ENCODE data around the gene GABPB2. TPM values are rescaled to one million over a fixed set of nuclear protein-coding genes. Genes with fewer than 3 reads are reported as not detected.

The GABPB2 gene
- total RNA-seq, 1 donor from 2014 or later: 3.7 TPM

DNA sequence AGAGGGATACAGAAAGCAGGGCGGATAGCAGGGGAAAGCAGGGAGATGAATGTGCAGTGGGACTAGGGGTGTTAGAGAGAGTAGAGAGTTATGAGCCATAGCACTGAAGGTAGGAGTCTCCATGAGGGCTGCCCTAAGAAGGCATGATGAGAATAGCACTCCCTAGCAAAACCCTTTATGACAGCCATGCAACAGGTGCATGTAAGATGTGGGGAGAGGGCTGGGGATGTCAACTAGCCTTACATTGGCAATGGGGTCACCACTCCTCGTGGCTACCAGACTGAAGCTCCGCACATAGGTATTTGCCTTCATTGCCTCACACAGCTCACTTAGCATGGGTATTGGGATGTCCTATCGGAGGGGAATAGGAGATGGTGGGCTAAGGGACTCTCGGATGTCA, 100.6 kb downstream of the GABPB2 start:
- Histone ChIP-seq H3K27me3 (ENCODE audit: control insufficient read depth, insufficient read depth, low read length) (no peaks in the 10 kb centered on the region), H3K4me3 (ENCODE audit: low read depth, low read length) (no peak overlapping the region), H3K36me3 (ENCODE audit: control insufficient read depth, insufficient read depth, low read length) (peaks cover 1% of the 10 kb centered on the region)
- TF ChIP-seq, protein P1, sequence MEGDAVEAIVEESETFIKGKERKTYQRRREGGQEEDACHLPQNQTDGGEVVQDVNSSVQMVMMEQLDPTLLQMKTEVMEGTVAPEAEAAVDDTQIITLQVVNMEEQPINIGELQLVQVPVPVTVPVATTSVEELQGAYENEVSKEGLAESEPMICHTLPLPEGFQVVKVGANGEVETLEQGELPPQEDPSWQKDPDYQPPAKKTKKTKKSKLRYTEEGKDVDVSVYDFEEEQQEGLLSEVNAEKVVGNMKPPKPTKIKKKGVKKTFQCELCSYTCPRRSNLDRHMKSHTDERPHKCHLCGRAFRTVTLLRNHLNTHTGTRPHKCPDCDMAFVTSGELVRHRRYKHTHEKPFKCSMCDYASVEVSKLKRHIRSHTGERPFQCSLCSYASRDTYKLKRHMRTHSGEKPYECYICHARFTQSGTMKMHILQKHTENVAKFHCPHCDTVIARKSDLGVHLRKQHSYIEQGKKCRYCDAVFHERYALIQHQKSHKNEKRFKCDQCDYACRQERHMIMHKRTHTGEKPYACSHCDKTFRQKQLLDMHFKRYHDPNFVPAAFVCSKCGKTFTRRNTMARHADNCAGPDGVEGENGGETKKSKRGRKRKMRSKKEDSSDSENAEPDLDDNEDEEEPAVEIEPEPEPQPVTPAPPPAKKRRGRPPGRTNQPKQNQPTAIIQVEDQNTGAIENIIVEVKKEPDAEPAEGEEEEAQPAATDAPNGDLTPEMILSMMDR (IDR thresholded peaks at IDR 0.05; ENCODE audit: insufficient read depth, low read length, poor library complexity, severe bottlenecking): no peak
- DNase-seq (ENCODE audit: low read depth): no peak

Other genes starting within 250 kb of the GABPB2 start
- gene ARNT, start 194.2 kb upstream of the GABPB2 start, total RNA-seq: 17.5 and 24.3 TPM in 2 replicates
- not detected in 2 replicates for gene CTXND2, start 183.6 kb upstream of the GABPB2 start, total RNA-seq
- 24.2 and 25.5 TPM in 2 replicates for gene SETDB1, start 144.4 kb upstream of the GABPB2 start, total RNA-seq
- 138 and 143 TPM in 2 replicates for gene CERS2, start 95.9 kb upstream of the GABPB2 start, total RNA-seq
- 0.21 and 1.3 TPM in 2 replicates for gene ANXA9, start 88.5 kb upstream of the GABPB2 start, total RNA-seq
- 7.7 and 8.4 TPM in 2 replicates for gene MINDY1, start 63.9 kb upstream of the GABPB2 start, total RNA-seq
- 12.1 and 15.8 TPM in 2 replicates for gene PRUNE1, start 62.3 kb upstream of the GABPB2 start, total RNA-seq
- gene BNIPL, start 34.2 kb upstream of the GABPB2 start, total RNA-seq: 0.17 TPM in 1 of 2 replicates, not detected in the other
- 0.71 and 3.0 TPM in 2 replicates for gene C1orf56, start 23.0 kb upstream of the GABPB2 start, total RNA-seq
- gene CDC42SE1, start 11.1 kb upstream of the GABPB2 start, total RNA-seq: 114 and 124 TPM in 2 replicates
- gene MLLT11, start 10.4 kb upstream of the GABPB2 start, total RNA-seq: 26.4 and 26.8 TPM in 2 replicates
- gene SEMA6C, start 75.9 kb downstream of the GABPB2 start, total RNA-seq: 6.9 and 9.9 TPM in 2 replicates
- gene TNFAIP8L2, start 85.9 kb downstream of the GABPB2 start, total RNA-seq: not detected in 2 replicates
- 8.1 and 9.7 TPM in 2 replicates for gene LYSMD1, start 95.1 kb downstream of the GABPB2 start, total RNA-seq
- 52.6 and 60.1 TPM in 2 replicates for gene SCNM1, start 95.4 kb downstream of the GABPB2 start, total RNA-seq
- gene TMOD4, start 105.2 kb downstream of the GABPB2 start, total RNA-seq: not detected in 2 replicates
- 79.1 and 83.4 TPM in 2 replicates for gene VPS72, start 119.4 kb downstream of the GABPB2 start, total RNA-seq
- gene PIP5K1A, start 127.8 kb downstream of the GABPB2 start, total RNA-seq: 59.7 and 63.6 TPM in 2 replicates
- gene PSMD4, start 184.0 kb downstream of the GABPB2 start, total RNA-seq: 152 and 178 TPM in 2 replicates
- gene ZNF687, start 211.5 kb downstream of the GABPB2 start, total RNA-seq: 27.9 and 35.3 TPM in 2 replicates

Measured in kidney epithelial cell (primary cell).